Stimulated activated CD4-positive, alpha-beta T cell treated with anti-CD3 and anti-CD28 coated beads, Interleukin-1b, Interleukin-23, amount 100 ng/mL, for 4 hours (primary cell): ENCODE results near the gene PIK3CD.
"Not testable (repeated sequence)": the region's sequence is repeated elsewhere in the genome, so short reads cannot be mapped to it uniquely, and the experiment has no call there.

ENCODE experiments used
- DNase-seq, 2 donors: peaks; one replicate each; pipeline ENCODE4 v3.0.0-alpha.2; 2020; ENCODE audit warnings: low read depth in 2 of 2

The PIK3CD gene

GRCh38 chr1:9733160-9733789, 81.7 kb downstream of the PIK3CD start:
- DNase-seq = no peak

GRCh38 chr1:9735800-9736199, 84.3 kb downstream of the PIK3CD start:
- DNase-seq = no peak

- DNase-seq = no peak
Observed at GRCh38 chr1:9736241-9736640, 84.7 kb downstream of the PIK3CD start.

GRCh38 chr1:9737057-9737456, 85.5 kb downstream of the PIK3CD start:
- no peak for DNase-seq

GRCh38 chr1:9737671-9738070, 86.1 kb downstream of the PIK3CD start:
- DNase-seq = no peak

GRCh38 chr1:9744106-9744799, 92.7 kb downstream of the PIK3CD start:
- DNase-seq = no peak

GRCh38 chr1:9746211-9746610, 94.7 kb downstream of the PIK3CD start:
- DNase-seq = no peak

- no peak for DNase-seq
Observed at GRCh38 chr1:9746651-9747050, 95.1 kb downstream of the PIK3CD start.

GRCh38 chr1:9748391-9748790, 96.9 kb downstream of the PIK3CD start:
- DNase-seq = not testable (repeated sequence)

GRCh38 chr1:9749361-9749760, 97.8 kb downstream of the PIK3CD start:
- DNase-seq = no peak

GRCh38 chr1:9751971-9752370, 100.4 kb downstream of the PIK3CD start:
- DNase-seq = no peak

- no peak for DNase-seq
Observed at GRCh38 chr1:9753121-9753531, 101.6 kb downstream of the PIK3CD start.

- no peak for DNase-seq
Observed at GRCh38 chr1:9755441-9755995, 104.0 kb downstream of the PIK3CD start.

GRCh38 chr1:9758559-9759121, 107.1 kb downstream of the PIK3CD start:
- DNase-seq = no peak

GRCh38 chr1:9759939-9760338, 108.4 kb downstream of the PIK3CD start:
- no peak for DNase-seq

- no peak for DNase-seq
Observed at GRCh38 chr1:9760824-9761223, 109.3 kb downstream of the PIK3CD start.

GRCh38 chr1:9761855-9762254, 110.3 kb downstream of the PIK3CD start:
- DNase-seq = no peak

- DNase-seq = not testable (repeated sequence)
Observed at GRCh38 chr1:9762446-9762845, 110.9 kb downstream of the PIK3CD start.

GRCh38 chr1:9763914-9764313, 112.4 kb downstream of the PIK3CD start:
- no peak for DNase-seq

- no peak for DNase-seq
Observed at GRCh38 chr1:9764550-9764949, 113.0 kb downstream of the PIK3CD start.

- DNase-seq = no peak
Observed at GRCh38 chr1:9766759-9767442, 115.4 kb downstream of the PIK3CD start.

GRCh38 chr1:9767964-9768668, 116.6 kb downstream of the PIK3CD start:
- no peak for DNase-seq
